Naive thymus-derived CD8-positive, alpha-beta T cell (primary cell): ENCODE measurements around the gene UGT1A3. TPM values are rescaled to one million over a fixed set of nuclear protein-coding genes. Genes with fewer than 3 reads are reported as not detected.

Experiments
- ATAC-seq, 2 donors: fragments of 150-1000 bp; cut with Tn5 transposase in 1 of 2; sonication (Bioruptor Pico), chemical (Tn5 transposase) in 1 of 2; 1 replicate in 1 of 2; 2 replicates in 1 of 2; pipeline ENCODE4 v1.10.0; 2021; ENCODE audit warnings: mild to moderate bottlenecking in 2 of 2, moderate library complexity in 2 of 2
- POLR2A ChIA-PET: fragments of 350-600 bp; sonication (Branson Sonifier 250); formaldehyde crosslinking; loops from one replicate; lab custom pipeline; 2021; ENCODE audit warnings: antibody characterized with exemption; lab: Charles Lee
- DNase-seq, 10 donors: peaks; one replicate each; pipeline versions ENCODE4 v3.0.0 to v3.0.0-alpha.2; 2020 to 2022
- H3K27ac Mint-ChIP-seq, 10 donors: one replicate each; pipeline ENCODE4 v1.8.0; 2020 to 2022; ENCODE audit warnings: mild to moderate bottlenecking in 10 of 10, mixed read lengths in 10 of 10, moderate library complexity in 4 of 10, inconsistent platforms in 1 of 10
- H3K27me3 Mint-ChIP-seq, 5 donors: one replicate each; pipeline ENCODE4 v1.8.0; 2021 to 2022; ENCODE audit warnings: mixed read lengths in 5 of 5
- H3K36me3 Mint-ChIP-seq, 3 donors: one replicate each; pipeline ENCODE4 v1.8.0; 2020 to 2022; ENCODE audit warnings: mixed read lengths in 3 of 3, mild to moderate bottlenecking in 2 of 3, inconsistent platforms in 1 of 3
- H3K4me1 Mint-ChIP-seq, 4 donors: one replicate each; pipeline ENCODE4 v1.8.0; 2021 to 2022; ENCODE audit warnings: mixed read lengths in 4 of 4
- H3K4me3 Mint-ChIP-seq, 10 donors: one replicate each; pipeline ENCODE4 v1.8.0; 2020 to 2022; ENCODE audit warnings: mild to moderate bottlenecking in 10 of 10, mixed read lengths in 10 of 10, moderate library complexity in 6 of 10, inconsistent platforms in 1 of 10
- H3K9me3 Mint-ChIP-seq, 9 donors: one replicate each; pipeline ENCODE4 v1.8.0; 2020 to 2022; ENCODE audit warnings: mixed read lengths in 9 of 9, mild to moderate bottlenecking in 3 of 9, inconsistent platforms in 1 of 9, moderate library complexity in 1 of 9
- polyA plus RNA-seq, 3 donors: library from polyadenylated mRNA; unstranded; fragments of 300-500 nt; fragmentation: Illumina TruSeq; gene quantifications; one replicate each; pipeline ENCODE4 v1.2.3, GENCODE V29; 2021
- total RNA-seq, 8 experiments: library from RNA in 2 of 8; stranded (reverse) in 2 of 8; gene quantifications; one replicate each; pipeline ENCODE4 v1.2.3 and lab custom pipeline; 2021 to 2026

UGT1A3 gene
- total and polyA plus RNA-seq, 5 experiments from 2014 or later = not detected

GRCh38 chr2:233817995-233818638 is 89.3 kb downstream of the UGT1A3 start:
- H3K9me3 Mint-ChIP-seq = no peaks in the 10 kb centered on the region
- no peak overlapping the region for H3K27ac Mint-ChIP-seq
- POLR2A ChIA-PET = no interaction called here
- DNase-seq (no peak), ATAC-seq (no peak)
- H3K36me3 Mint-ChIP-seq = no peaks in the 10 kb centered on the region
- H3K4me1 Mint-ChIP-seq = peaks cover 0 to 7% (median 5%) of the 10 kb centered on the region in 4 donors
- H3K4me3 Mint-ChIP-seq = no peak overlapping the region
- peaks cover 0 to 18% (median 11%) of the 10 kb centered on the region in 5 donors for H3K27me3 Mint-ChIP-seq

- POLR2A ChIA-PET = no interaction called here
- ATAC-seq (no peak), DNase-seq (no peak)
- H3K4me1 Mint-ChIP-seq = peaks cover 0 to 7% (median 5%) of the 10 kb centered on the region in 4 donors
- H3K4me3 Mint-ChIP-seq = no peak overlapping the region
- H3K27ac Mint-ChIP-seq = peak overlapping the region in 1 of 10 donors; percentile 18
- H3K9me3 Mint-ChIP-seq = no peaks in the 10 kb centered on the region
- H3K27me3 Mint-ChIP-seq = peaks cover 0 to 18% (median 11%) of the 10 kb centered on the region in 5 donors
- H3K36me3 Mint-ChIP-seq = no peaks in the 10 kb centered on the region
These were observed 90.1 kb downstream of the UGT1A3 start for GRCh38 chr2:233818639-233819621.

- Mint-ChIP-seq H3K4me1 (peaks cover 0 to 7% (median 5%) of the 10 kb centered on the region in 4 donors), H3K27ac (peak overlapping the region in 2 of 10 donors; percentile 27 to 79), H3K9me3 (no peaks in the 10 kb centered on the region), H3K4me3 (no peak overlapping the region), H3K36me3 (no peaks in the 10 kb centered on the region), H3K27me3 (peaks cover 4 to 18% (median 11%) of the 10 kb centered on the region in 5 donors)
- ATAC-seq = no peak
- POLR2A ChIA-PET = no interaction called here
- peak in 2 of 10 donors; percentile 4 to 28 for DNase-seq
These were observed 91.3 kb downstream of the UGT1A3 start for GRCh38 chr2:233819884-233820773.

- DNase-seq (no peak), ATAC-seq (no peak)
- Mint-ChIP-seq H3K36me3 (no peaks in the 10 kb centered on the region), H3K4me3 (no peak overlapping the region), H3K9me3 (no peaks in the 10 kb centered on the region), H3K27me3 (peaks cover 5 to 18% (median 9%) of the 10 kb centered on the region in 5 donors), H3K4me1 (peaks cover 0 to 7% (median 5%) of the 10 kb centered on the region in 4 donors), H3K27ac (no peak overlapping the region)
- POLR2A ChIA-PET = no interaction called here
These were observed 91.9 kb downstream of the UGT1A3 start for GRCh38 chr2:233820774-233821105.

GRCh38 chr2:233821196-233821595 is 92.4 kb downstream of the UGT1A3 start:
- ATAC-seq = no peak
- H3K27me3 Mint-ChIP-seq = peaks cover 5 to 18% (median 6%) of the 10 kb centered on the region in 5 donors

GRCh38 chr2:233821709-233822100 is 92.9 kb downstream of the UGT1A3 start:
- Mint-ChIP-seq H3K27me3 (peaks cover 4 to 18% (median 6%) of the 10 kb centered on the region in 5 donors), H3K36me3 (no peaks in the 10 kb centered on the region), H3K4me3 (no peak overlapping the region), H3K4me1 (peaks cover 0 to 7% (median 5%) of the 10 kb centered on the region in 4 donors), H3K27ac (peak overlapping the region in 1 of 10 donors; percentile 62), H3K9me3 (peaks cover 0 to 3% (median 0%) of the 10 kb centered on the region in 9 donors)
- DNase-seq = no peak
- POLR2A ChIA-PET = no interaction called here
- no peak for ATAC-seq

More at GRCh38 chr2:233821196-233821595, 92.4 kb downstream of the UGT1A3 start:
- POLR2A ChIA-PET = no interaction called here
- Mint-ChIP-seq H3K4me3 (no peak overlapping the region), H3K9me3 (peaks cover 0 to 2% (median 0%) of the 10 kb centered on the region in 9 donors), H3K36me3 (no peaks in the 10 kb centered on the region), H3K4me1 (peaks cover 0 to 7% (median 5%) of the 10 kb centered on the region in 4 donors), H3K27ac (peak overlapping the region in 1 of 10 donors; percentile 62)
- DNase-seq = no peak

GRCh38 chr2:233822101-233822771 is 93.4 kb downstream of the UGT1A3 start:
- H3K4me1 Mint-ChIP-seq = peaks cover 0 to 4% (median 2%) of the 10 kb centered on the region in 4 donors
- no peak overlapping the region for H3K27ac Mint-ChIP-seq
- H3K9me3 Mint-ChIP-seq = peaks cover 0 to 3% (median 0%) of the 10 kb centered on the region in 9 donors
- no peak for ATAC-seq
- POLR2A ChIA-PET = no interaction called here
- no peak for DNase-seq
- H3K4me3 Mint-ChIP-seq = no peak overlapping the region
- H3K27me3 Mint-ChIP-seq = peaks cover 2 to 12% (median 6%) of the 10 kb centered on the region in 5 donors
- H3K36me3 Mint-ChIP-seq = no peaks in the 10 kb centered on the region

Other genes with a start within 250 kb of the UGT1A3 start
- gene USP40, start 162.3 kb upstream of the UGT1A3 start, total RNA-seq = 10 to 100 TPM; 19.7 to 19.9 TPM
- 1 to 10 TPM; 6.0 to 9.4 (median 6.2) TPM for gene USP40, start 162.3 kb upstream of the UGT1A3 start, polyA plus RNA-seq
- not detected for gene UGT1A8, start 111.4 kb upstream of the UGT1A3 start, total RNA-seq
- not detected for gene UGT1A8, start 111.4 kb upstream of the UGT1A3 start, polyA plus RNA-seq
- gene UGT1A10, start 92.6 kb upstream of the UGT1A3 start, total RNA-seq = not detected
- gene UGT1A10, start 92.6 kb upstream of the UGT1A3 start, polyA plus RNA-seq = not detected
- not detected for gene UGT1A9, start 57.1 kb upstream of the UGT1A3 start, total RNA-seq
- gene UGT1A9, start 57.1 kb upstream of the UGT1A3 start, polyA plus RNA-seq = not detected
- gene UGT1A7, start 47.1 kb upstream of the UGT1A3 start, total RNA-seq = not detected
- not detected for gene UGT1A7, start 47.1 kb upstream of the UGT1A3 start, polyA plus RNA-seq
- not detected for gene UGT1A6, start 36.2 kb upstream of the UGT1A3 start, total RNA-seq
- not detected for gene UGT1A6, start 36.2 kb upstream of the UGT1A3 start, polyA plus RNA-seq
- gene UGT1A5, start 16.1 kb upstream of the UGT1A3 start, total RNA-seq = not detected
- not detected for gene UGT1A5, start 16.1 kb upstream of the UGT1A3 start, polyA plus RNA-seq
- not detected for gene UGT1A4, start 10.3 kb upstream of the UGT1A3 start, total RNA-seq
- gene UGT1A4, start 10.3 kb upstream of the UGT1A3 start, polyA plus RNA-seq = not detected
- not detected for gene UGT1A1, start 31.2 kb downstream of the UGT1A3 start, total RNA-seq
- gene UGT1A1, start 31.2 kb downstream of the UGT1A3 start, polyA plus RNA-seq = not detected
- not detected for gene MROH2A, start 49.3 kb downstream of the UGT1A3 start, total RNA-seq
- gene MROH2A, start 49.3 kb downstream of the UGT1A3 start, polyA plus RNA-seq = not detected
- gene HJURP, start 125.5 kb downstream of the UGT1A3 start, total RNA-seq = not detected
- gene HJURP, start 125.5 kb downstream of the UGT1A3 start, polyA plus RNA-seq = not detected
- gene TRPM8, start 188.3 kb downstream of the UGT1A3 start, total RNA-seq = not detected
- not detected for gene TRPM8, start 188.3 kb downstream of the UGT1A3 start, polyA plus RNA-seq